GM12878 (cell line): ENCODE data around the gene SPC24. TPM values are rescaled to one million over a fixed set of nuclear protein-coding genes. Genes with fewer than 3 reads are reported as not detected.
"Not testable (repeated sequence)": the region's sequence is repeated elsewhere in the genome, so short reads cannot be mapped to it uniquely, and the experiment has no call there.

Source experiments
- ATAC-seq: fragments of 200-7000 bp; cut with Tn5 transposase; 3 replicates; pipeline ENCODE4 v1.9.1; 2020; ENCODE audit warnings: mild to moderate bottlenecking, moderate library complexity
- BruUV-seq: library from RNA; stranded (reverse); fragments of 400-500 nt; replicated peaks from 2 replicates; lab custom pipeline; 2021; lab: Mats Ljungman, UMichigan
- CTCF ChIA-PET: fragments of 300-600 bp; sonication (Branson Sonifier 250); formaldehyde crosslinking; extraction: SDS; loops from one replicate; lab custom pipeline; 2021; ENCODE audit warnings: inconsistent platforms; lab: Yijun Ruan, JAX
- POLR2A ChIA-PET: fragments of 350-600 bp; formaldehyde crosslinking; extraction: SDS; loops from one replicate; lab custom pipeline; 2021; ENCODE audit warnings: inconsistent platforms; lab: Charles Lee
- RAD21 ChIA-PET: fragments of 300-600 bp; sonication (Branson Sonifier 250); formaldehyde crosslinking; loops from one replicate; lab custom pipeline; 2023; ENCODE audit warnings: antibody characterized with exemption; ENCODE audit not compliant: unreplicated experiment; lab: Charles Lee
- SMC1A ChIA-PET: fragments of 300-600 bp; sonication (Branson Sonifier 250); formaldehyde crosslinking; loops from one replicate; lab custom pipeline; 2023; ENCODE audit not compliant: unreplicated experiment, uncharacterized antibody; lab: Charles Lee
- DNase-seq: peaks from one replicate; pipeline ENCODE4 v3.0.0-alpha.2; 2011; ENCODE audit warnings: low read depth, low spot score
- FAIRE-seq: peaks from 3 replicates; lab custom pipeline; 2011; peaks lifted over from hg19 to GRCh38; lab: Jason Lieb, UNC
- H2AFZ ChIP-seq: 2 replicates; pipeline ENCODE4 v1.6.0; 2011; ENCODE audit warnings: low read depth, low read length, control low read depth; ENCODE audit not compliant: control insufficient read depth
- H3K27ac ChIP-seq: 2 replicates; pipeline ENCODE4 v1.5.1; 2011; ENCODE audit warnings: control low read depth; ENCODE audit not compliant: control insufficient read depth, insufficient read depth
- H3K27me3 ChIP-seq, 2 experiments: replicated peaks in 1 of 2; 2 replicates each; pipeline versions ENCODE4 v1.6.0 to v1.6.1; 2011; ENCODE audit warnings: low read length in 1 of 2; ENCODE audit not compliant: control insufficient read depth in 2 of 2, insufficient read depth in 2 of 2
- H3K36me3 ChIP-seq, 2 experiments: 2 replicates each; pipeline ENCODE4 v1.5.1; 2011; ENCODE audit warnings: low read length in 1 of 2; ENCODE audit not compliant: control insufficient read depth in 2 of 2, insufficient read depth in 2 of 2
- H3K4me1 ChIP-seq: 2 replicates; pipeline ENCODE4 v1.6.1; 2011; ENCODE audit warnings: mild to moderate bottlenecking, low read length, moderate library complexity, mixed read lengths; ENCODE audit not compliant: control insufficient read depth, insufficient read depth
- H3K4me2 ChIP-seq: 2 replicates; pipeline ENCODE4 v1.6.0; 2011; ENCODE audit warnings: control low read depth; ENCODE audit not compliant: control insufficient read depth, insufficient read depth
- H3K4me3 ChIP-seq: fragments of 200-600 bp; sonication (generic); 2 replicates; pipeline ENCODE4 v1.5.1; 2016
- H3K79me2 ChIP-seq: 2 replicates; pipeline ENCODE4 v1.6.0; 2011; ENCODE audit warnings: low read length; ENCODE audit not compliant: control insufficient read depth, insufficient read depth
- H3K9ac ChIP-seq: 2 replicates; pipeline ENCODE4 v1.8.0; 2011; ENCODE audit warnings: low read length, control low read depth, mixed read lengths; ENCODE audit not compliant: control insufficient read depth, insufficient read depth
- H3K9me3 ChIP-seq: replicated peaks from 3 replicates; pipeline ENCODE4 v1.5.1; 2011; ENCODE audit warnings: mild to moderate bottlenecking, low read length; ENCODE audit not compliant: control insufficient read depth, insufficient read depth
- H4K20me1 ChIP-seq: 2 replicates; pipeline ENCODE4 v1.6.0; 2011; ENCODE audit not compliant: control insufficient read depth, insufficient read depth
- EED ChIP-seq: sonication (generic); IDR thresholded peaks from 2 replicates; pipeline ENCODE4 v1.6.1; 2016; ENCODE audit warnings: antibody characterized with exemption, low read depth
- IKZF2 ChIP-seq, 2 experiments: fragments of 450-650 bp; IDR thresholded peaks; 2 replicates each; pipeline ENCODE4 v1.6.1; 2017; ENCODE audit warnings: mild to moderate bottlenecking in 2 of 2, moderate library complexity in 2 of 2
- MEF2B ChIP-seq: fragments of 450-650 bp; IDR thresholded peaks from 2 replicates; pipeline ENCODE4 v1.6.1; 2018; ENCODE audit warnings: mild to moderate bottlenecking, moderate library complexity; ENCODE audit not compliant: partially characterized antibody, poor library complexity, severe bottlenecking
- MYC ChIP-seq: IDR thresholded peaks from 2 replicates; pipeline ENCODE4 v1.6.1; 2011; ENCODE audit warnings: mild to moderate bottlenecking, low read length, moderate library complexity, inconsistent platforms; ENCODE audit not compliant: insufficient read depth, insufficient replicate concordance, insufficient read length, severe bottlenecking
- NBN ChIP-seq: fragments of 450-650 bp; IDR thresholded peaks from 2 replicates; pipeline ENCODE4 v1.6.1; 2016
- NR2C1 ChIP-seq: fragments of 450-650 bp; IDR thresholded peaks from 2 replicates; pipeline ENCODE4 v1.6.1; 2017; ENCODE audit warnings: antibody characterized with exemption, mild to moderate bottlenecking, moderate library complexity
- TCF12 ChIP-seq: IDR thresholded peaks from 2 replicates; pipeline ENCODE4 v1.6.1; 2011; ENCODE audit warnings: low read depth, mild to moderate bottlenecking, low read length
- ZNF622 ChIP-seq: fragments of 450-650 bp; IDR thresholded peaks from 2 replicates; pipeline ENCODE4 v1.6.1; 2017; ENCODE audit warnings: mild to moderate bottlenecking, inconsistent platforms
- WGBS: methylation state at CpG from one replicate; pipeline ENCODE4 v1.1.6; 2016; ENCODE audit warnings: low lambda C conversion rate; ENCODE audit not compliant: insufficient replicate concordance, insufficient coverage; ENCODE audit errors: missing lambda C conversion rate; 5-methylcytosine and 5-hydroxymethylcytosine counted together
- in situ Hi-C: fragments of 300-500 bp; cut with MboI; formaldehyde crosslinking; loops from 9 replicates; pipeline ENCODE4 v1.14.3; 2018; ENCODE audit warnings: mixed read lengths
- intact Hi-C: fragments of 100-400 bp; cut with micrococcal nuclease; formaldehyde crosslinking; loops from one replicate; pipeline ENCODE4 v1.14.2; 2022; ENCODE audit not compliant: unreplicated experiment
- polyA plus RNA-seq, 11 experiments: library from polyadenylated mRNA; depleted of rRNA in 4 of 11; unstranded in 6 of 11; stranded (reverse) in 5 of 11; fragments of >200 nt; fragmentation: Nextera tagmentation in 4 of 11; fragmentation: Illumina TruSeq in 1 of 11; extraction: Ambion mirVana in 4 of 11; extraction: Trizol in 1 of 11; gene quantifications; 1 replicate in 1 of 11; 2 replicates in 10 of 11; pipeline versions ENCODE4 v1.2.1 to v1.2.3, GENCODE V29; 2011 to 2016; ENCODE audit warnings: inconsistent platforms in 2 of 11, missing spikeins in 2 of 11, low read depth in 1 of 11
- total RNA-seq, 4 experiments: library from RNA; depleted of rRNA in 3 of 4; stranded (reverse); fragments of >200 nt in 3 of 4; fragmentation: Illumina TruSeq in 1 of 4; extraction: Trizol in 1 of 4; gene quantifications; 2 replicates each; pipeline versions ENCODE4 v1.2.1 to v1.2.3, GENCODE V29; 2013 to 2021
- TF ChIP-seq, protein P1 (sequence below): fragments of 450-650 bp; IDR thresholded peaks from 2 replicates; pipeline ENCODE4 v1.6.1; 2014; ENCODE audit warnings: mild to moderate bottlenecking

Gene SPC24
- total and polyA plus RNA-seq, 10 of the 15 experiments (the other 5 are each of a cell fraction or from before 2014, with no cell fraction given): 9.4 to 72.6 (median 40.7) TPM

DNA sequence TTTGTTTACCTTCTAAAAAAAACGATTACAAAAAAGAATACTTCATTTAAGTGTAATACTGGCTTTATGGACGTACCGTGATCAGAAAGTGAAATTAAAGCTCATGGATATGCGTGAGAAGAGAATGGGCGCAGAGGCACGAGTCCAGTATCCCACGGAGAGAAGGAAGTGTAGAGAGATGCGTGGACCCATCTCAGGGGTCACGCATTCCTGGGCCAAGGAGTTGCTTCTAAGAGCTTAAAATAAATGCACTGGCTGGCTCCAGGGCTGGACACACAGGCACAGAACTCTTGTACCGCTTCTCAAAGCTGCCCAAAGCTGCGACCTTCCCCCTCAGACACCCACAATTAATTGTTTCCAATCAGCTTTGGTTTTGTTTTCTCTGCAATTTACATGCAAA is 8.7 kb upstream of the SPC24 start:
- CTCF ChIA-PET: no interaction called here
- ATAC-seq: no peak

DNA sequence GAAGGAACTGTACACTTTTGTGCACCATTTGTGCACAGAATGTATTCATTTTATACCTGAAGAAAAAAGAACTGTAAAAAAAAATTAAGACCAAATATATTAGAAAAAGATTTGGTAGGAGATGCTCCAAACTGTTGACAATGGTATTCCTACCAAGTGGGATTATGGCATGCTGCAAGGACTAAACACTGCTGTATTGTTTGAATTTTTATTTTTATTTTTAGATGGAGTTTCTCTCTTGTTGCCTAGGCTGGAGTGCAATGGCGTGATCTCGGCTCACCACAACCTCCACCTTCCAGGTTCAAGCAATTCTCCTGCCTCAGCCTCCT is 4.8 kb upstream of the SPC24 start:
- FAIRE-seq, H3K9me3 ChIP-seq, H3K27ac ChIP-seq, H3K4me1 ChIP-seq, H3K27me3 ChIP-seq, POLR2A ChIA-PET, SMC1A ChIA-PET, BruUV-seq, DNase-seq, H3K4me3 ChIP-seq, intact Hi-C loops, H3K36me3 ChIP-seq, H2AFZ ChIP-seq, in situ Hi-C loops, H4K20me1 ChIP-seq, H3K9ac ChIP-seq, H3K79me2 ChIP-seq, RAD21 ChIA-PET, ATAC-seq, H3K4me2 ChIP-seq: not testable (repeated sequence)
- WGBS: 37% methylated on average over 2 of the region's 2 CpGs
- CTCF ChIA-PET: interaction anchor here (0.6 to 1.0 kb wide), 2 partner anchors 12 to 1176 kb away, joined by 3 read pairs; no protein-coding TSS in a partner anchor

More for the DNA sequence above, 8.7 kb upstream of the SPC24 start:
- Histone ChIP-seq H3K9me3 (no peaks in the 10 kb centered on the region; the same call in 2 of the 3 replicates), H3K79me2 (no peaks in the 10 kb centered on the region), H3K4me3 (no peak overlapping the region), H3K4me1 (no peaks in the 10 kb centered on the region), H3K27ac (no peak overlapping the region), H3K4me2 (no peak overlapping the region), H4K20me1 (no peaks in the 10 kb centered on the region), H2AFZ (no peak overlapping the region), H3K27me3 (no peaks in the 10 kb centered on the region), H3K36me3 (peaks cover 0 to 2% of the 10 kb centered on the region in 2 experiments; a peak in 2 of 4 replicates), H3K9ac (no peak overlapping the region)
- TSS peak; percentile 82 for BruUV-seq
- intact Hi-C loops: no loop called here
- ChIA-PET RAD21 (no interaction called here), POLR2A (interaction anchor here (0.7 to 1.5 kb wide), 2 partner anchors 9 to 14 kb away, joined by 4 to 7 read pairs; partner anchors contain the start of gene SPC24), SMC1A (interaction anchor here (0.9 to 1.6 kb wide), 3 partner anchors 8 to 159 kb away, joined by 3 read pairs; no protein-coding TSS in a partner anchor)
- no peak for DNase-seq
- TF ChIP-seq, protein P1, sequence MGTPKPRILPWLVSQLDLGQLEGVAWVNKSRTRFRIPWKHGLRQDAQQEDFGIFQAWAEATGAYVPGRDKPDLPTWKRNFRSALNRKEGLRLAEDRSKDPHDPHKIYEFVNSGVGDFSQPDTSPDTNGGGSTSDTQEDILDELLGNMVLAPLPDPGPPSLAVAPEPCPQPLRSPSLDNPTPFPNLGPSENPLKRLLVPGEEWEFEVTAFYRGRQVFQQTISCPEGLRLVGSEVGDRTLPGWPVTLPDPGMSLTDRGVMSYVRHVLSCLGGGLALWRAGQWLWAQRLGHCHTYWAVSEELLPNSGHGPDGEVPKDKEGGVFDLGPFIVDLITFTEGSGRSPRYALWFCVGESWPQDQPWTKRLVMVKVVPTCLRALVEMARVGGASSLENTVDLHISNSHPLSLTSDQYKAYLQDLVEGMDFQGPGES: no peak
- TF ChIP-seq MYC (no peak), TCF12 (no peak), MEF2B (no peak), IKZF2 (IDR thresholded peaks at IDR 0.05) (no peak), NBN (no peak), ZNF622 (no peak), EED (no peak), NR2C1 (no peak)
- in situ Hi-C loops: no loop called here
- no peak for FAIRE-seq
- WGBS: 67% methylated on average over 11 of the region's 11 CpGs
